CD4-positive, CD25-positive, alpha-beta regulatory T cell (primary cell): ENCODE measurements around the gene GPRC6A. TPM values are rescaled to one million over a fixed set of nuclear protein-coding genes. Genes with fewer than 3 reads are reported as not detected.

Source experiments
- ATAC-seq, 2 donors: fragments of 150-1000 bp; cut with Tn5 transposase; one replicate each; pipeline ENCODE4 v1.10.0; 2021; ENCODE audit warnings: low read depth in 2 of 2, moderate number of reproducible peaks in 2 of 2, moderate library complexity in 1 of 2
- DNase-seq, 3 donors: peaks; one replicate each; pipeline versions ENCODE4 v3.0.0 to v3.0.0-alpha.2; 2012 to 2022; ENCODE audit warnings: mixed read lengths in 1 of 3
- H3K27ac ChIP-seq: one replicate; pipeline ENCODE4 v1.7.0; 2013; ENCODE audit warnings: mild to moderate bottlenecking, low read length; ENCODE audit not compliant: insufficient read depth, poor library complexity, severe bottlenecking
- H3K27me3 ChIP-seq: one replicate; pipeline ENCODE4 v1.7.0; 2013; ENCODE audit warnings: low read length; ENCODE audit not compliant: control insufficient read depth, insufficient read depth
- H3K36me3 ChIP-seq: one replicate; pipeline ENCODE4 v1.7.0; 2013; ENCODE audit warnings: mild to moderate bottlenecking, low read length, moderate library complexity; ENCODE audit not compliant: control insufficient read depth, insufficient read depth
- H3K4me1 ChIP-seq: 2 replicates; pipeline ENCODE4 v1.7.0; 2013; ENCODE audit warnings: mild to moderate bottlenecking, low read length; ENCODE audit not compliant: insufficient read depth, control insufficient read depth, poor library complexity, severe bottlenecking
- H3K4me3 ChIP-seq: one replicate; pipeline ENCODE4 v1.7.0; 2013; ENCODE audit warnings: low read depth, mild to moderate bottlenecking, low read length, moderate library complexity
- H3K9me3 ChIP-seq, 2 experiments: 1 replicate in 1 of 2; 2 replicates in 1 of 2; pipeline ENCODE4 v1.7.0; 2013; ENCODE audit warnings: low read length in 2 of 2, mild to moderate bottlenecking in 1 of 2, moderate library complexity in 1 of 2; ENCODE audit not compliant: control insufficient read depth in 2 of 2
- H3K27ac Mint-ChIP-seq, 3 donors: one replicate each; pipeline ENCODE4 v1.8.0; 2020 to 2022; ENCODE audit warnings: mild to moderate bottlenecking in 3 of 3, mixed read lengths in 3 of 3, moderate library complexity in 2 of 3
- H3K27me3 Mint-ChIP-seq: one replicate; pipeline ENCODE4 v1.8.0; 2022; ENCODE audit warnings: mild to moderate bottlenecking, mixed read lengths
- H3K36me3 Mint-ChIP-seq: one replicate; pipeline ENCODE4 v1.8.0; 2020; ENCODE audit warnings: mixed read lengths
- H3K4me1 Mint-ChIP-seq, 4 donors: one replicate each; pipeline ENCODE4 v1.8.0; 2020 to 2022; ENCODE audit warnings: mixed read lengths in 4 of 4, mild to moderate bottlenecking in 1 of 4
- H3K4me3 Mint-ChIP-seq, 4 donors: one replicate each; pipeline ENCODE4 v1.8.0; 2020 to 2022; ENCODE audit warnings: mild to moderate bottlenecking in 4 of 4, mixed read lengths in 4 of 4, moderate library complexity in 3 of 4
- H3K9me3 Mint-ChIP-seq, 7 donors: one replicate each; pipeline ENCODE4 v1.8.0; 2020 to 2022; ENCODE audit warnings: mixed read lengths in 7 of 7, mild to moderate bottlenecking in 3 of 7, moderate library complexity in 2 of 7
- polyA plus RNA-seq, 4 donors: library from polyadenylated mRNA; unstranded; fragments of 300-500 nt; fragmentation: Illumina TruSeq; gene quantifications; one replicate each; pipeline ENCODE4 v1.2.3, GENCODE V29; 2021
- total RNA-seq: library from RNA; stranded (reverse); gene quantifications from one replicate; pipeline ENCODE4 v1.2.3, GENCODE V29; 2022

GPRC6A gene
- total and polyA plus RNA-seq, 5 donors from 2014 or later: not detected

GRCh38 chr6:116763906-116764628 is 64.8 kb downstream of the GPRC6A start:
- peaks cover 59% of the 10 kb centered on the region for H3K27me3 Mint-ChIP-seq
- H3K36me3 ChIP-seq: no peaks in the 10 kb centered on the region
- H3K27me3 ChIP-seq: peaks cover 40% of the 10 kb centered on the region
- peaks cover 0 to 14% (median 1%) of the 10 kb centered on the region in 4 donors for H3K4me1 Mint-ChIP-seq
- H3K36me3 Mint-ChIP-seq: peaks cover 4% of the 10 kb centered on the region
- no peak overlapping the region for H3K27ac ChIP-seq
- H3K9me3 Mint-ChIP-seq: peaks cover 0 to 7% (median 0%) of the 10 kb centered on the region in 7 donors
- H3K4me1 ChIP-seq: peaks cover 11% of the 10 kb centered on the region
- H3K4me3 Mint-ChIP-seq: no peak overlapping the region
- H3K4me3 ChIP-seq: no peak overlapping the region
- no peak overlapping the region for H3K27ac Mint-ChIP-seq
- H3K9me3 ChIP-seq: no peaks in the 10 kb centered on the region
- DNase-seq (no peak), ATAC-seq (no peak)

- no peak overlapping the region for H3K27ac ChIP-seq
- Mint-ChIP-seq H3K4me1 (peaks cover 0 to 14% (median 1%) of the 10 kb centered on the region in 4 donors), H3K27ac (no peak overlapping the region), H3K27me3 (peaks cover 50% of the 10 kb centered on the region), H3K4me3 (no peak overlapping the region), H3K36me3 (peaks cover 4% of the 10 kb centered on the region), H3K9me3 (peaks cover 0 to 7% (median 0%) of the 10 kb centered on the region in 7 donors)
- no peaks in the 10 kb centered on the region for H3K9me3 ChIP-seq
- H3K27me3 ChIP-seq: peaks cover 40% of the 10 kb centered on the region
- H3K4me3 ChIP-seq: no peak overlapping the region
- H3K36me3 ChIP-seq: no peaks in the 10 kb centered on the region
- ATAC-seq (no peak), DNase-seq (no peak)
- H3K4me1 ChIP-seq: peaks cover 11% of the 10 kb centered on the region
These were observed 65.8 kb downstream of the GPRC6A start for GRCh38 chr6:116763048-116763447.

- Mint-ChIP-seq H3K9me3 (peaks cover 0 to 7% (median 0%) of the 10 kb centered on the region in 7 donors), H3K27ac (no peak overlapping the region), H3K4me1 (peaks cover 0 to 14% (median 1%) of the 10 kb centered on the region in 4 donors), H3K4me3 (no peak overlapping the region), H3K27me3 (peaks cover 50% of the 10 kb centered on the region), H3K36me3 (peaks cover 4% of the 10 kb centered on the region)
- Histone ChIP-seq H3K27ac (no peak overlapping the region), H3K4me1 (peaks cover 11% of the 10 kb centered on the region), H3K36me3 (no peaks in the 10 kb centered on the region), H3K27me3 (peaks cover 40% of the 10 kb centered on the region), H3K9me3 (no peaks in the 10 kb centered on the region), H3K4me3 (no peak overlapping the region)
- ATAC-seq (no peak), DNase-seq (no peak)
These were observed 66.6 kb downstream of the GPRC6A start for GRCh38 chr6:116762235-116762634.

GRCh38 chr6:116761779-116762178 is 67.1 kb downstream of the GPRC6A start:
- DNase-seq (no peak), ATAC-seq (no peak)
- peaks cover 47% of the 10 kb centered on the region for H3K27me3 Mint-ChIP-seq
- no peak overlapping the region for H3K27ac Mint-ChIP-seq
- peaks cover 11% of the 10 kb centered on the region for H3K4me1 ChIP-seq
- no peak overlapping the region for H3K4me3 Mint-ChIP-seq
- no peaks in the 10 kb centered on the region for H3K36me3 ChIP-seq
- H3K4me3 ChIP-seq: no peak overlapping the region
- H3K9me3 Mint-ChIP-seq: peaks cover 0 to 7% (median 0%) of the 10 kb centered on the region in 7 donors
- H3K9me3 ChIP-seq: no peaks in the 10 kb centered on the region
- peaks cover 4% of the 10 kb centered on the region for H3K36me3 Mint-ChIP-seq
- H3K27ac ChIP-seq: no peak overlapping the region
- H3K27me3 ChIP-seq: peaks cover 37% of the 10 kb centered on the region
- peaks cover 0 to 14% (median 1%) of the 10 kb centered on the region in 4 donors for H3K4me1 Mint-ChIP-seq

GRCh38 chr6:116745176-116745575 is 83.7 kb downstream of the GPRC6A start:
- ATAC-seq: no peak
- Histone ChIP-seq H3K27ac (no peak overlapping the region), H3K9me3 (peaks cover 3 to 15% of the 10 kb centered on the region in 2 experiments), H3K4me1 (no peaks in the 10 kb centered on the region), H3K4me3 (no peak overlapping the region), H3K36me3 (no peaks in the 10 kb centered on the region), H3K27me3 (peaks cover 4% of the 10 kb centered on the region)
- H3K4me1 Mint-ChIP-seq: no peaks in the 10 kb centered on the region
- no peak overlapping the region for H3K27ac Mint-ChIP-seq
- no peak for DNase-seq
- peaks cover 4% of the 10 kb centered on the region for H3K27me3 Mint-ChIP-seq
- H3K4me3 Mint-ChIP-seq: no peak overlapping the region
- H3K9me3 Mint-ChIP-seq: peaks cover 3 to 21% (median 9%) of the 10 kb centered on the region in 7 donors
- no peaks in the 10 kb centered on the region for H3K36me3 Mint-ChIP-seq

Other genes with a start within 250 kb of the GPRC6A start
- gene RSPH4A, start 212.6 kb downstream of the GPRC6A start, total RNA-seq: 0.52 TPM
- under 1 TPM in 1 of 4 donors, not detected in 3; 0.08 TPM for gene RSPH4A, start 212.6 kb downstream of the GPRC6A start, polyA plus RNA-seq
- 16.3 TPM for gene ZUP1, start 160.3 kb downstream of the GPRC6A start, total RNA-seq
- 1 to 10 TPM; 5.9 to 7.5 (median 6.6) TPM for gene ZUP1, start 160.3 kb downstream of the GPRC6A start, polyA plus RNA-seq
- gene KPNA5, start 147.9 kb downstream of the GPRC6A start, total RNA-seq: 28.4 TPM
- gene KPNA5, start 147.9 kb downstream of the GPRC6A start, polyA plus RNA-seq: 10 to 100 TPM; 11.6 to 13.1 (median 12.0) TPM
- gene FAM162B, start 63.4 kb downstream of the GPRC6A start, total RNA-seq: not detected
- gene FAM162B, start 63.4 kb downstream of the GPRC6A start, polyA plus RNA-seq: not detected
- gene RFX6, start 48.2 kb upstream of the GPRC6A start, total RNA-seq: not detected
- gene RFX6, start 48.2 kb upstream of the GPRC6A start, polyA plus RNA-seq: not detected